ENCODE data around the gene MPC1.
"Not testable (repeated sequence)": the region's sequence is repeated elsewhere in the genome, so short reads cannot be mapped to it uniquely, and the experiment has no call there.

The MPC1 gene

DNA sequence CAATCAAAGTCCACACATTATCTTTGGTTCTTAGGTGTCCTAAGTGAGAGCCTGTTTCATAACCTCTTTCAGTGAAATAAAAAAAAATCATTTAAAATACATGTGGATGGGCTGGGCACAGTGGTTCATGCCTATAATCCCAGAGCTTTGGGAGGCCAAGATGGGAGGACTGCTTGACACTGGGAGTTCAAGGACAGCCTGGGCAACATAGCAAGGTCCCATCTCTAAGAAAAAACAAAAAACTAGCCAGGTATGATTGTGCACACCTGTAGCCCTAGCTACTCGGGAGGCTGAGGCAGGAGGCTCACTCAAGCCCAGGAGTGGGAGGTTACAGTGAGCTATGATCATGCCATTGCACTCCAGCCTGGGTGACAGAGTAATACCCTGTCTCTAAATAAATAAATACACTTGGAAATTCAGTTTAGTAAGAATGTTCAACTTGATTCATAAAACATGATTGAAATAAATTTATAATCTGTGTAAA lies 3.6 kb downstream of the MPC1 start:
- no peak for DNase-seq

DNA sequence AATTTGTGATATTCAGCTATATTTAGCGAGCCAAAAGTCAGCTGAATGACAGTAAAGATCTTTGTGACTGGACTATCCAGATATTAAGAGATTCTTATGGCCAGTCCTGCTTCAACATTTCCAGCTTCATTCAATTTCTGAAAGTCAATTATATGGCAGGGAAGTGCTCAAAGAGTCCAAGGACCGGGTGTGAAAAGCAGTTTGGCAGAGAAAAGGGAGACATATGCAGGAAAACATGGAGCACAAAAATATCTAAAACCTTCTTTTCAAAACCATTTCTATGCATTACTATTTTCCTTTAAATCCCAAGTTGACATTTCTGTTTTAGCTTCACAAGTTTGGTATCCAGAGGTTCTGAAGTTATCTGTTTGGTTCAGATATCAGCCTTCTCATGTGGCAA lies 5.0 kb downstream of the MPC1 start:
- no peak for DNase-seq

DNA sequence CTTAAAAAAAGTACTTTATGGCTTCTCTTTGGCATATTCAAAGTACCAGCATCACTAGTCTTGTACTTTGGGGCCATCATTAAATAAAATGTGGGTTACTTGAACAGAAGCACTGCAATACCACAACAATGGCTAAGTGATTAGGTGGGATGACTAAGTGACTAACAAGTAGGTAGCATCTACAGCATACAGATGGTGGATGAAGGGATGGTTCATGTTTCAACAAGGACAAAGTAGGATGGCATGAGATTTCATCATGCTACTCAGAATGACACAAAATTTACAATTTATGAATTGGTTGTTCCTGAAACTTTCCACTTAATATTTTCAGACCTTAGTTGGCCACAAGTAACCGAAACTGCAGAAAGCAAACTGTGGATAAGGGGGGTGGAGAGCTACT lies 7.7 kb downstream of the MPC1 start:
- DNase-seq = no peak

DNA sequence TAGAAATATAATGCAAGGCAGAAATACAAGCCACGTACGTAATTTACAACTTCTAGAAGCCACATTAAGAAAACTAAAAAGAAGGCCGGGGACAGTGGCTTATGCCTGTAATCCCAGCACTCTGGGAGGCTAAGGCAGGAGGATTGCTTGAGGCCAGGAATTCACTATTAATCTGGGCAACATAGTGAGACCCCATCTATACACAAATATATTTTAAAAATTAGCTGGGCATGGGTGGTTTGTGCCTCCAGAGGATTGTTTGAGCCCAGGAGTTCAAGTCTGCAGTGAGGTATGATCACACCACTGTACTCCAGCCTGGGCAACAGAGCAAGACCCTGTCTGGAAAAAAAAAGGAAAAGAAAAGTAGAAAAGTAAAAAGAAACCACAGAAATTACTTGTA lies 12.3 kb downstream of the MPC1 start:
- DNase-seq = no peak

DNA sequence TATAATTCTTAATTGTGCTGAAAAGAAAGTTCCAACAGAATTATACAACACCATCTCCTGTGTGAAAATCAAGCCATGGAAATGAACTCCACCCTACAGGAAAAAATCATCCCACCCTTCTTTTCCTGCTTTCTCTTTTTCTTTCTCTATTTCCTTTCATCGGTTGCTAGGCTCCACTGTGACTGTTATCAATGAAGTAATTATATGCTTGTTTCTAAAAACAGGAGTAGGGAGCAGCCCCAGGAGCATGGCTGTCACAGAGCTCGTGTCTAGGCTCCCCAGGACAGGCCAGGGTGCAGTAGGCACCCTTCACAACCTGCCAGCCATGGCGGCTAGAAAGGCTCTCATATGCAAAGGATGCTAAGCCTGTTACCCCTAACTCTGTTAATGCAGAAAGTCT lies 13.0 kb downstream of the MPC1 start:
- no peak for DNase-seq

DNA sequence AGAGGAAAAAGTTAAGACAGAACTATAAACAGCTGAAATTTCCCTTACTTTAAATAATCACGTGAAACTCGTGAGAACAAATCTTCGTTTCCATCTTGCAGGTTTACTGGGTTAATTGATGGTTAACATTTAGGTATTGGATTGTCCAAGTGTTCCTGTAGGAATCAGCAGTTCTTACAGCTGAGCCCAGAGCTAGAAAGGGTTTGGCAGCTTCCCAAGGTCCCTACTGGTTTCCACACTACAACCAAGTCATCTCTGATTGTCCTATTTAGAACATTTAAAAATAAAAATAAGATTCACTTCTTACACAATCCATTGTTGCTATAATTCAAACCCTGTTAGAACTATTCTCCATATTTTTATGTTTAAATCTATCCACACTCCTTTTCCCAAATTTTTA lies 15.8 kb downstream of the MPC1 start:
- no peak for DNase-seq

DNA sequence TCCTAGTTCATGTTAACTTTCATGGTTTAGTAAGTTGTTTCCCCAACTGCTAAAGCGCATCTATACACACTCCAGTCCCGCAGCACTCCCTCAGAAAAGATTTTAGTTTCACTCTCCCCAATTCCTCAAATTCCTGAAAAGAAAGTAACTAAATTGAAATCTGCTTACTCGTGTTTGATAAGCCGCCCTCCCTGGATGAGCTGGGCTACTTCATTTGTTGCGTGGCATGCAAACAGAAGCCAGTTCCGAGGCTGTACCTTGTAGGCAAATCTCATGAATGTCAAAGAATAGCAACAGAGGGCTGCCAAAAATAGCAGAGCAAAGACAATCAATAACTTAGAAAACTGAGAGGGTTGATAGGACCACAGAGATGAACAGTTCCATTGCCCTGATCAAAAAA lies 16.9 kb downstream of the MPC1 start:
- DNase-seq = no peak

DNA sequence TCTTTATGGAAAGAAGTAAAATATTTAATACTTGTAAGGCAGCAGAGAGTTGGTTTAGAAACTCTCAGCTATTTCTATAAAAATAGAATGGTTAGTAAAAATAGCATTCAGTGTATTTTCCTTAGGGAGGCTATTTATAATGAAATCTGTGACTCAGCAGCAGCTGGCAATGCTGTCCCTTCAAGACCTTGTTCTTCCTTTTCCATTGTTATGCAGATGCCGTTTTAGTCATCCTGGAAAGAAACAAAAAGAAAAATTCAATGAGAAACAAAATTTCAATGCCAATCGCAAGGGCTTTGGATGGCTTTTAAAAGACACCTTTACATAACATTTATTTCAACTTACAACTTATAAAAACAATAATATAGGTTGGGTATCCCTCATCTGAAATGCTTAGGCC lies 17.5 kb downstream of the MPC1 start:
- peak in 1 of 2 donors; percentile 49 for DNase-seq

DNA sequence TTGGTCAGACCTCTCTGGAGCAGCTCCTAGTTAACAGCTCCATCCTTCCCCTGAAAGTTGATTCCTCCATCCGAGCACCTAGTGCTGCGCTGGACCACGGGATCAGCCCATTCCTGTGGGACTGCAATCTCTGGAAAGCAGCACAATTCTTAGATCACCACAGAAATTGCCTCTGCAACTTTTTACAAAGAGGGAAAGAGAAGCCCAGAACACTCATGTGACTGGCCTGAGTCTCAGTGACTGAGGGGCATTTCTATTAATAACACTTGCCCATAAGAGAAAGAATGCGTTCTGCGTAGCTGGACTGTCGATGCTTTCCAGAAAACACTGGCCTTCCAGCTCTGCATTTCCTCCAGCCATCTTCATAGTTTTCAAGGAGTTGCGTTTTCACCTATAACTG lies 18.3 kb downstream of the MPC1 start:
- peak in 1 of 2 donors; percentile 9 for DNase-seq

DNA sequence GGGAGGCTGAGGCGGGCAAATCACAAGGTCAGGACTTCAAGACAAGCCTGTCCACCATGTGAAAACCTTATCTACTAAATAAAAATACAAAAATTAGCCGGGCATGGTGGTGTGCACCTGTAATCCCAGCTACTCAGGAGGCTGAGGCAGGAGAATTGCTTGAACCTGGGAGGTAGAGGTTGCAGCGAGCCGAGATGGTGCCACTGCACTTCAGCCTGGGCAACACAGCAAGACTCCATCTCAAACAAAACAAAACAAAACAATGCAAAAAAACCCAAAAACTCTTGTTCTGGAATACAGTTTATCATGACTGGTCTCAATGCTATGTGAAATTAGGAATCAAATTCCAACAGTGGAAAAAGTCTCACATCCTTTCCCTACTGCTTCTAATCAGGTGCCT lies 20.3 kb downstream of the MPC1 start:
- not testable (repeated sequence) for DNase-seq

DNA sequence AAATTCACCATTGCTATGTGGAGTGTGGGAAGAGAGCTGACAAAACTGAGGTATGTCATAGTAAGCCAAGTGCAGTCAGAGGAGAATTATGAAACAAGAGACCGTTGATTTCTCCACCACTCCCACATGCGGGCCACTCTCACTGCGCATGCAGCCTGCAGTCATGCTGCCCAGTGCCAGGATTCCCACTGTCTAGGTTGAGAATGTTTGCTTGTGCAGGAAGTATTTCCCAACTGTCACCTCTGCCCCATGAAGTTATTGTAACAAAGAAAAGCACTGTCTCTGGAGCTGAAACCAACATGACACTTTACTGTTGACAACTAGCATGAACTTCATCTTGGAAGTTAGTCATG lies 21.7 kb downstream of the MPC1 start:
- no peak for DNase-seq

DNA sequence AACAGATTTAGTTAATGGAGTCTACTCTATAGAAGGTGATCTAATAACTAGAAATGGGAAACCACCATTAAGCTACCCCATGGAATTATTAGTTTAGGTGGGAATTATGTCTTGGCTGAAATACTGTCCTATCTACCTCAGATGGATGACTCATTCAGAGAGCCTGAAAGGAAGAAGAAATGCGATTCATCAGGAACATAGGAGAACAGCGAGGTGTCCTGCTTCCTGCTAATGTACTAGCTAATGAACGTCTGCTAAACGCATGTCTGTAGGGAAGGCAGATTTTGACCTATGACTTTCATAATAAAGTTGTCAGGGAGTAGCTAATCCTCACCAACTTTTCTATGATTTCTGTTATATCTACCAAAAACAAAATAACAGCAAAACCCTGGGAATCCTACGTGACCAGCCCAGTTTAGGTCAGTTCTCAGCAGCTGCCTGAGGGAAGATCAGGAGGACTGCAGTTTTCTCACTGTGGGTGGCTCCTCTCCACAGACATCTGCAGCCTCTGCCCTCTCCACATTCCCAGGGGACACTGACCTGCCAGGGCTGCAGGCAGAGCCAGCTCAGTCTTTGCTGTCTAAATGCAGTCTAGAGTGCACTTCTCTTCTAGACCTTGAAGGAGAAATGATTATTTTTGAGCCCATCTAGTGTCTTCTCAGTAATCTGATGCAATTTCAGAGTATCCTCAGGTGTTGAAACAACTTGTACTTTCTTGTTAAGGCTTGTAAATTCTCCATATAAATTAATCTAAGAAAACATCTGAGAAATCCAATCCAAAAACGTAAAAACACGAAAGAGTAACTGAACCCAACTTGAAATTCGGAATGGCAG lies 22.3 kb downstream of the MPC1 start:
- DNase-seq = no peak

DNA sequence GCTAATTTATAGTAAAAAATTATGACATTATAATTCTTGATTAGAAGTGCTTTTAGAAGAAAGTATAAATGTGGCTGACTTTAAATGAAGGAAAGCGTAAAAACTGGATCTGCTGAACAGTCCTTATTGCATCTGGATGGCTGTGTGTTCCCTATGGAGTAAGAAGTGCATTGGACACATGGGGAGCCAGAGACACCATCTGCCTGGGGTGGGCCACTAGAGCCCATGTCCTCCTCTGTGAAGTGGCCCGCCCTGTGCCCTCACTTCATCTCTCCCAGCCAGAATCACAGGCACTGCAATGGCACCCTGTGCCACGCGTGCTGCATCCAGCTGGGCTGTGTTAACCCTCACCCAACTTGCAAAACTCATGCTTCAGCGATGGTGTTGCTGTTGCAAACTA lies 27.2 kb downstream of the MPC1 start:
- no peak for DNase-seq

DNA sequence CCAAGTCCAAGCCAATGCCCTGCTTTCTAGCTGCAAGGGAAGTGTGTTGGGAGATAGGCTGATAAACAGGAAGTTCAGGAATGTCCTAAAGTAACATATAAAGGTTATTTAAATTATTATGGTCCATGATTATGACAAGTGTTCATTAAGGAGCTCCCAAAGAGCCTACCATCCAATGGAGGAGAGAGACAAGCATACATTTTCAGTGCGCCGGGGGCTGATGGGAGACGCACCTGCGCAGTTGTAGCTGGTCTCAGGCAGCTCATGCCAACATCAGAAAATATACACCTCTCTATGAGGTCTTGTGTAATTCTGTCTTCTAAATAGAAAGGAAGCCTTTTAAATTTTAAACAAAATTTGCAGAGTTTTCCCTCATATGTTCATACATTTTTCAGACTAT lies 27.8 kb downstream of the MPC1 start:
- no peak for DNase-seq

DNA sequence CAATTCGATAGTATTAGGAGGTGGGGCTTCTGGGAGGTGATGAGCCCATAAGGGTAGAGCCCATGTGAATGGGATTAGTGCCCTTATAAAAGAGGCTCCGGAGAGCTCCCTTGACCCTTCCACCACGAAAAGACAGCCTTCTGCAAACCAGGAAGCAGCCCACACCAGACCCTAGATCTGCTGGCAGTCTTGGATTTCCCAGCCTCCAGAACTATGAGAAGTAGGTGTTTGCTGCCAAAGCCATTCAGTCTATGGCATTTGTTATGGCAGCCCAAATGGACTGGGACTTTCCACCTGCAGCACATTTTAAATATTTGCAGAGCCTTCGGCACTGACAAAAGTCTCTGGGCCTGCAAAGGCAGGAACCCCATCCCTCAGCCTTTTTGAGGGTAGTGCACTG lies 28.6 kb downstream of the MPC1 start:
- DNase-seq = no peak

DNA sequence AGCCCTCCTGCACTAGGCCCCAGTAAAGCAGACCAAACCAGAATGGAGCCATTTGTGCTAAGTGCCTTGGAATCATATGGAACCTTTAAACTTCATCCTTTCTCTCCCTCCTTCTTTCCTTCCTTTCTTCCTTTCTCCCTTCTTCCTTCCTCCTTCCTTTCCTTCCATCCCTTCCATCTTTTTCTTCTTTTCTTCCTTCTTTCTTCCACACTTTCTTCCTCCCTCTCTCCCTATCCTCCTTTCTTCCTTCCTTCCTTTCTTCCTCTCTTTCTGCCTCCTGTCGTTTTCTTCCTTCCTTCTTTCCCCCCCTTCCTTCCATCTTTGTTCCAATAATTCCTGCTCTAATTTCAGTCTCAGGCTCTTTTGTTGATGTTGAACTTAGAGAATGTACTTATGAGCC lies 29.2 kb downstream of the MPC1 start:
- no peak for DNase-seq

DNA sequence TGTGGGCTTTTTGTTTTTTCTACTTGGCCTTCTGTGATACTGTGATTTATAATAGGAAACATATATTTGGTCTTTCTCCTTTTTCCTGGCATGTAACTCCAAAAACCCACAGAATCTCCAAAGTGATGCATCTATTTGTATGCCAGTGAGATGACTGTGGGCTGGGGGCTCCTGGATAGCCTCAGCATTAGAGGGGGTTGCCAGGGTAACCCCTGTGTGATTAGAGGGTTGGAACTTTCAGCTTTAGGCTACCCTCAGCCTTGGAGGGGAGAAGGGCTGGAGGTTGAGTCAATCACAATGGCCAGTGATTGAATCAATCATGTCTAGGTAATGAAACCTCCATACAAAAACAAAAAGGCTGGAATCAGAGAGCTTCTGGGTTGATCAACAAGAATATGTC lies 29.8 kb downstream of the MPC1 start:
- DNase-seq = no peak

DNA sequence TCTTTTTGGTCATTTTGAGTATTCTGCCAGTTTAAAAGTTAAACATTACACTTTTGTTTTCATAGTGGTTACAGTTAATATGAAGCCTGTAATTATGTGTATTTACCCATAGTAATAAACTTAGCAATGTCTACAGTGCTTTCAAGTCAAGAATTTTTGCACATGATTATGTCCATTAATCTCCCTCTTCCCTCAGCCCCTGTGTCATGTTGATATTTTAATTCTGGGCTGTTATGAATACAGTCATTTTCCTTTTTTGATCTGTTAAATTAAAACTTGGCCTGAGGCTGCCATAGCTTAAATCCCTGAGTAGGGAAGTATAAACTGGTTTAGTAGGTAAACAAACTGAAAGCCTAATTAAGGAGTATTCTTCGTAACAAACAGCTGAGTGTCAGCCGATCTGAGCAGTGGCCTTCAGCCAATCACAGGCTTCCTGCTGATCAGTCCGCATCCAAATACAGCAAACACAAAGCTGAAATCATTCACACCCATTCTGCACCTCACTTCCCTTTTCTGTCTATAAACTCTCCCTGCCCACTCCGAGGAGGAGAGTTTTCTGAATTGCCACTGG lies 30.9 kb downstream of the MPC1 start:
- DNase-seq = no peak

DNA sequence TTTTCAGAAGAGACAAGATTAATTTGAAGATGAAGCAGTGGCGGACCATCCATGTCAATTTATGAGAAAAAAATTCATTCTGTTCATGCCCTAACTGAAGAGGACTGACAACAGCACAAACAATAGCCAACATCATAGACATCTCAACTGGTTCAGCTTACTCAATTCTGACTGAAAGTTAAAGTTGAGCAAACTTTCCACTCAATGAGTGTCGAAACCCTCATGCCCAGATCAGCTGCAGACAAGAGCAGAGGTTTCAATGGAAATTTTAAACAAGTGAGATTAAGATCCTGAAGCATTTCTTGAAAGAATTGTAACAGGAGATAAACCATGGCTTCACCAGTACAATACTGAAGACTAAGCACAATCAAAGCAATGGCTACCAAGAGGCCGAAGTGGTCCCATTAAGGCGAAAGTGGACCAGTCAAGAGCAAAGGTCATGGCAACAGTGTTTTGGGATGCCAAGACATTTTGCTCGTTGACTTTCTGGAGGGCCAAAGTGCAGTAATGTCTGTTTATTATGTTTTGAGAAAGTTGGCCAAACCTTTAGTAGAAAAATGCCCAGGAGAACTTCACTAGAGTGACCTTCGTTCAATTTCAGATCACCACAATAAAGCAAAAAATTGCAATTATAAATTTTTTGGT lies 34.3 kb downstream of the MPC1 start:
- DNase-seq = no peak

DNA sequence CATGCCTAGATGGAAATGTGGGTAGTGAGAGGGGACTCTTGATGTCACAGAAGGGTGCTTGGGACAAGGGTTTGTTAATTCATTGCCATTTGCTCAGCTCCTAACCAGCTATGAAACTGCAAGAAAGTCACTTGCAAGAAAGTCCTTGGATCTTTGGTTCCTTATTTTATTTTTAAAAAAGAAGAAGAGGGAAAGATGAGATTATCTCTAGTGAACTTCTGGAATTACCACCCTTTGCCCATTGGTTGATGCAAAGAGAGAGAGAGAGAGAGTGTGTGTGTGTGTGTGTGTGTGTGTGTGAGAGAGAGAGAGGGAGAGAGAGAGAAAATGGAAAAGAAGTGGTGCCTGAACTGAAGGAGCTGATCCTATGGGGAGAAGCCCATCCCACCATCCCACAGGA lies 35.8 kb downstream of the MPC1 start:
- DNase-seq = no peak

DNA sequence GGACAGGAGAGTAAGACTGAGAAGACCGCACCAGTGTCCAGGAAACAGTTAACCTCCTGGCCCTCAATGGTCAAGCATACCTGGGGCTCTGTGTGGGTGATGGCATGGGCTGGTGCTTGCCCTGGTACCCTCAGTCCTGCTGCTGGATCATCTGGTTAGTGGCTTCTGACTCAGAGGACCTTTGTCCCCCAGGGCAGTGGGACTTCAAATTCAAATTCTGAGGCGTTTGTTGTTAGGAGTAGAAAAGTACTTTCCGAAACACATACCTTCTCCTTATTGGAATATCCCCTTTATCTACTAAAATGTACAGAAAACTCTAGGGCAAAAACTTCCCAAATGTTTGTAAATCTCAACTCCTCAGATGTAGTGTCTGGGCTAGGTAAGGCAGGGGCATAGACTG lies 36.3 kb downstream of the MPC1 start:
- DNase-seq = no peak

DNA sequence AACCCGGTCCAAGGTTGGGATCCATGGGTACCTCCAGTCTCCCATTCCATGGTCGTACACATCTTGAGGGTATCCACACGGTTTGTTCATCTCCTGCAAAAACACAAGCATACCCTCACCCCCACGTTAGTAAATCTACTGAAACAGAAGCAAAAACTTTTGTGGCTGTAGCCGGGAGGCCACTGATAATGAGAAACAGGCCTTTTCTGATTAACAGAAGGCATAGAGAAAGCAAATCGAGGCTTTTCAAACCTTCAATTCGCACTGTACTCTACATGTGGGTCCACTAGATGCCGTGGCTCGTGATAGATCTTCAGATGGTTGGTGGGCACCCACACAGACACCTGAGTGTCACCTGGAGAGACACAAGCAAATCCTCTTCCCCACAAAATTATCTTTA lies 37.1 kb downstream of the MPC1 start:
- not testable (repeated sequence) for DNase-seq

DNA sequence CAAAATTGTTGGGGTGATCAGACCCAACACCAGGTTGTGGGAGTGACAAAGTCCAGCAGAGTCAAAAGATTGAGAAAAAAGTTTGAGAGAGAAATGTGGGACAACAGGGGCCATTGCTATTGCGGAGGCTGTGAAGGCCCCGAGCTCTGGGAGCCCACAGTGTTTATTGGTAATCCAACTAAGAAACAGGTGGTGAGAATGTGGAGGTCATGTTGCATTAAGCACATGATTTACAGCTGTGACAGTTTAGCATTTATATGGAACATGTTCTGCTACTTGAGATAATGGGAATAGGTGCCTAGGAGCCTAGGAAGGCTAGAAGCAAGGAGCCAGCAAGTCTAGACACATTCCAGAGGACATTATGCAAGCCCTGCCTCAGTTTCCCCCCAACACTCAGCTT lies 37.8 kb downstream of the MPC1 start:
- DNase-seq = not testable (repeated sequence)

DNA sequence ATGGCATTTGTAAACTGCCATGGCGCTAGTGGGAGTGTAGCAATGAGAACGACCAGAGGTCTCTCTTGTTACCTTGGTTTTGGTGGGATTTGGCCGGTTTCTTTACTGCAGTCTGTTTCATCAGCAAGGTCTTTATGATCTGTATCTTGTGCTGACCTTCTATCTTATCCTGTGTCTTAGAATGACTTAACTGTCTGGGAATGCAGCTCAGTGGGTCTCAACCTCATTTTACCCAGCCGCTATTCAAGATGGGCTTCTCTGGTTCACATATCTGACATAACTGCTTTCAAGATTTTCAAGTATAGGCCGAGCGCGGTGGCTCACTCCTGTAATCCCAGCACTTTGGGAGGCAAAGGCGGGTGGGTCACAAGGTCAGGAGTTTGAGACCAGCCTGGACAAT lies 38.5 kb downstream of the MPC1 start:
- no peak for DNase-seq

DNA sequence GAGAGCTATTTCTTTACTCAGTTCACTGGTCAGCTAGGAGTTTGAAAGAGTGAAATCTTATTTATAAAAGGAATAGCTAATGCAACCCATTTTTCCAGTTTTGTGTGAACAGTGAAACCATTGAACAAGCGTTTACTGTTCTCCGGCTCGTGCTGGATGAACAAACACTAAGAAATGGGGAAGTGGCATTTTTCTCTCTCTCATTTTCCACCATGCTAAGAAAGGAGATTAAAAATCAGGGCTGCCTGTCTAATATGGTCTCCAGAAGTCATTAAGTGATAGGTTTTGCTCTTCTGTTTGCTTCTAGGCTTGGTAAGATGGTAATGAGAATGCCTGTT lies 39.6 kb downstream of the MPC1 start:
- DNase-seq = no peak
